ENCODE measurements around the gene HBQ1. TPM values are rescaled to one million over a fixed set of nuclear protein-coding genes. Genes with fewer than 3 reads are reported as not detected.
"Not testable (repeated sequence)": the region's sequence is repeated elsewhere in the genome, so short reads cannot be mapped to it uniquely, and the experiment has no call there.

Gene HBQ1
- total RNA-seq, 1 experiment from 2014 or later: not detected

DNA sequence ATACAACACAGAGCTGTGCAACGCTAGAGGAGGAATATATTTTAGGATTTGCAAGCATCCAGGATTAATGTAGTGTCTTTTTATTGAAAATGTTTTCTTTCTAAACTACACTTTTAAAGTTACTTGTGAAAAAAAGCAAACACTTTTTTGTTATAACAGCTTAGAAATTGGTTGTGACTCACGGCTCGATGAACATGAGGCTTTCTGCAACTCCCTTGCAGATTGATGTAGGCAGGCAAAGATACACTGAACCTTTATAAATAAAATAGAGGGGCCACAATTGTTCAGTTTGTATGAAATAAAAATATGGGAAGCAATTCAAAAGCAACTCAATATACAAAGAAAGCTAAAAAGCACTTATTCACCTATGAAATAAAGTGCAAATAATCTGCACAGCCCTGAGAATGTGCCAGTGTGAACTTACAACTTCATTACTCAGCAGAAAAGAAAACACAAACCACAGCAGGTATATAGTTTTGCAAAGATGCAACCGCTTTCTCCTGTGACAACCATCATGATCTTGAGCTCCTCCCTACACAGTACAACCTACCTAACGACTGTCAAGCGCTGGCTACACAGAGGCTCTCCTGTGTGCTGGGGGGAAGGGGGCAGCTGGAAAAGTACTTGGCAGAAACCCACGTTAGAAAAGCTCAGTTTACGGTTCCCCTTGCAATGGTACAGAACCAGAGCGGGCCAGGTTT, 48.0 kb downstream of the HBQ1 start:
- Histone ChIP-seq H3K27ac (peak overlapping the region; percentile 92), H3K9me3 (replicated peaks) (no peaks in the 10 kb centered on the region), H3K4me1 (replicated peaks) (peaks cover 8% of the 10 kb centered on the region), H3K27me3 (replicated peaks) (no peaks in the 10 kb centered on the region), H3K4me3 (peak overlapping the region; percentile 91), H3K36me3 (peaks cover 55% of the 10 kb centered on the region)
- no peak for DNase-seq (ENCODE audit: low read depth in 1 of 2, low spot score in 2 of 2)

DNA sequence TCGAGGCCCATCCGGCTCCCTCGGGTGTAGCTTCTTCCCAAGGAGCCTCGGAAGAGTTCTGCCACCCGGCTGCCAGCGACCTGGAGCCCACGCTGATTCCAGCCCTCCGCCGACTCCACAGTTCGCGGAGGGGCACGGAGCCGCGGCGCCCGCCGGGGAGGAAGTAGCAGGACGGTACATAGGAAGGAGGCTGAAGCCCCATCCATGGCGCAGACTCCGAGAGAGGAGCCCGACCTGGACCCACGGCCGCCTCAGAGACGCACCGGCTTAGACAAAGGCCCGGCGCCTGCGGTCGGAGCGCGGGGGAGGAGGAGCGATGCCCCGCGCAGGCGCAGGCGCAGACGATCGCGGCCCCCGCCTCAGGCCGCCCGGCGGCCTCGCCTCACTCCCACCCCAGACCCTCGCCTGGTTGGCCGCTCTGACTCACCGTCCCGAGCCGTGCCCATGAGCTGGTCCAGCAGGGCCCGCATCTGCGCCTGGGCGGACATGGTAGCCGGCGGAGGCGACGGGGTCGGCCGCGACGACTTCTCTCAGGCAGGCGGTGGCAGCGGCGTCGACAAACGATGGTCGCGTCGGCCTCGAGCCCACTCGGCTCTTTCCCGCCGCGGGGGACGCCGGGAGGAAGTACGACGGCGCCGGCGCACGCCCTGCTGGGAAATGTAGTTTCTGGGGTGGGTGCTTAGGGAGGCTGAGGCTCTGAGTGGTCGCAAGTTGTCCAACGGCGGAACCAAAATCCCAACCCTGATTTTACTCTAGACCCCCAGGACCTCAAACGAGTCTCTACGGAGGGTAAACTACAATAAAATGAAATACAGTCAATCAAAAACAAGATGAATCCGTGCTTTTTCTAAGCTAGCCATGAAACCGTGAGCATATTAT, 48.8 kb downstream of the HBQ1 start, which contains the start of gene LUC7L:
TSS of gene LUC7L (minus strand) at position 598 of the 879 bp plus-strand sequence. CDS start at position 488, 110 bp downstream.
- H3K4me1 ChIP-seq (replicated peaks): peaks cover 9% of the 10 kb centered on the region

DNA sequence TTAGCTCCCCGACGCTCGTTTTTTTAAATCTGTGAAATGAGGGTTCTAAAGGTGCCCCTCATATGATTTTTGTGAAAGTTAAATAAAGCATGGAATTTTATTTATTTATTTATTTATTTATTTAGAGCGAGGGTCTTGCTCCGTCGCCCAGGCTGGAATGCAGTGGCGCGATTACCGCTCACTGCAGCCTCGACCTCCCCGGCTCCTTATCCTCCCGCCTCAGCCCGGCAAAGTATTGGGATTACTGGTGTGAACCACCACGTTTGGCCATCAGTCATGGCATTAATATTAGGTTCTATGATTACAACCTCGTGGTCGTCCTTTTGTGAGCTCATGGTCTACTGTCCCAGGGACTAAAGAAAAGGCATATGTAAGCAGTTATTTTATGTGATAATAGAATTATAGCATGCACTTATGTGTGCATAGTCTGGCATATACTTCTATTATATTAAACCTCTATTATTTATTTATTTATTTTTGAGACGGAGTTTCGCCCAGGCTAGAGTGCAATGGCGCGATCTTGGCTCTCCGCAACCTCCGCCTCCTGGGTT, 49.5 kb downstream of the HBQ1 start:
- Histone ChIP-seq H3K9me3 (replicated peaks) (no peaks in the 10 kb centered on the region), H3K27ac (no peak overlapping the region), H3K27me3 (replicated peaks) (no peaks in the 10 kb centered on the region), H3K4me3 (peak overlapping the region; percentile 91), H3K36me3 (peaks cover 42% of the 10 kb centered on the region), H3K4me1 (replicated peaks) (peaks cover 12% of the 10 kb centered on the region)
- no peak for DNase-seq (ENCODE audit: low read depth in 1 of 2, low spot score in 2 of 2)

More for the DNA sequence above, 48.8 kb downstream of the HBQ1 start, which contains the start of gene LUC7L:
- H3K27me3 ChIP-seq (replicated peaks): no peaks in the 10 kb centered on the region
- H3K36me3 ChIP-seq: peaks cover 47% of the 10 kb centered on the region
- H3K27ac ChIP-seq: peak within 1 kb of the TSS; percentile 92
- no peaks in the 10 kb centered on the region for H3K9me3 ChIP-seq (replicated peaks)
- DNase-seq (ENCODE audit: low read depth in 1 of 2, low spot score in 2 of 2): peak; percentile 90 to 96
- peak within 1 kb of the TSS; percentile 91 for H3K4me3 ChIP-seq

DNA sequence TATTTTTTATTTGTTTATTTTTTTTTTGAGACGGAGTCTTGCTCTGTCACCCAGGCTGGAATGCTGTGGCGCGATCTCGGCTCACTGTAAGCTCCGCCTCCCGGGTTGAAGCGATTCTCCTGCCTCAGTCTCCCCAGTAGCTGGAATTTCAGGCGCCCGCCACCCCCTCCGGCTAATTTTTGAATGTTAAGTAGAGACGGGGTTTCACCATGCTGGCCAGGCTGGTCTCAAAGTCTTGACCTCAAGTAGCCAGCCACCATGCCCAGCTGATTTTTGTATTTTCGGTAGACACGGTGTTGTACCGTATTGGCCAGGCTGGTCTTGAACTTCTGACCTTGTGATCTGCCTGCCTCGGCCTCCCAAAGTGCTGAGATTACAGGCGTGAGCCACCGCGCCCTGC, 50.1 kb downstream of the HBQ1 start:
- H3K27ac ChIP-seq; H3K4me3 ChIP-seq; H3K27me3 ChIP-seq (replicated peaks); H3K9me3 ChIP-seq (replicated peaks); DNase-seq (ENCODE audit: low read depth in 1 of 2, low spot score in 2 of 2): not testable (repeated sequence)
- Histone ChIP-seq H3K4me1 (replicated peaks) (peaks cover 18% of the 10 kb centered on the region), H3K36me3 (peaks cover 40% of the 10 kb centered on the region)

Other genes starting within 250 kb of the HBQ1 start
- 10.1 and 20.8 TPM in 2 replicates for gene POLR3K, start 126.9 kb upstream of the HBQ1 start, total RNA-seq (2014; rRNA removed; shearing (Covaris generic))
- 30.2 and 37.0 TPM in 2 replicates for gene SNRNP25, start 126.6 kb upstream of the HBQ1 start, total RNA-seq (2014; rRNA removed; shearing (Covaris generic))
- gene RHBDF1, start 107.8 kb upstream of the HBQ1 start, total RNA-seq (2014; rRNA removed; shearing (Covaris generic)): 21.4 and 23.4 TPM in 2 replicates
- gene MPG, start 102.2 kb upstream of the HBQ1 start, total RNA-seq (2014; rRNA removed; shearing (Covaris generic)): 102 and 173 TPM in 2 replicates
- 7.5 and 11.2 TPM in 2 replicates for gene NPRL3, start 41.8 kb upstream of the HBQ1 start, total RNA-seq (2014; rRNA removed; shearing (Covaris generic))
- gene HBZ, start 27.8 kb upstream of the HBQ1 start, total RNA-seq (2014; rRNA removed; shearing (Covaris generic)): not detected in 2 replicates
- not detected in 2 replicates for gene HBM, start 14.5 kb upstream of the HBQ1 start, total RNA-seq (2014; rRNA removed; shearing (Covaris generic))
- not detected in 2 replicates for gene HBA2, start 7.6 kb upstream of the HBQ1 start, total RNA-seq (2014; rRNA removed; shearing (Covaris generic))
- not detected in 2 replicates for gene HBA1, start 3.8 kb upstream of the HBQ1 start, total RNA-seq (2014; rRNA removed; shearing (Covaris generic))
- gene LUC7L, start 49.0 kb downstream of the HBQ1 start, total RNA-seq (2014; rRNA removed; shearing (Covaris generic)): 47.1 and 53.3 TPM in 2 replicates
- 99.5 and 102 TPM in 2 replicates for gene FAM234A, start 54.4 kb downstream of the HBQ1 start, total RNA-seq (2014; rRNA removed; shearing (Covaris generic))
- not detected in 2 replicates for gene RGS11, start 95.5 kb downstream of the HBQ1 start, total RNA-seq (2014; rRNA removed; shearing (Covaris generic))
- gene ARHGDIG, start 100.1 kb downstream of the HBQ1 start, total RNA-seq (2014; rRNA removed; shearing (Covaris generic)): not detected in 2 replicates
- gene PDIA2, start 102.7 kb downstream of the HBQ1 start, total RNA-seq (2014; rRNA removed; shearing (Covaris generic)): not detected in 2 replicates
- gene AXIN1, start 172.3 kb downstream of the HBQ1 start, total RNA-seq (2014; rRNA removed; shearing (Covaris generic)): 18.5 and 26.4 TPM in 2 replicates
- 150 and 154 TPM in 2 replicates for gene MRPL28, start 190.1 kb downstream of the HBQ1 start, total RNA-seq (2014; rRNA removed; shearing (Covaris generic))
- 34.9 and 39.7 TPM in 2 replicates for gene PGAP6, start 201.5 kb downstream of the HBQ1 start, total RNA-seq (2014; rRNA removed; shearing (Covaris generic))
- gene NME4, start 216.7 kb downstream of the HBQ1 start, total RNA-seq (2014; rRNA removed; shearing (Covaris generic)): 62.7 and 82.9 TPM in 2 replicates
- gene DECR2, start 221.4 kb downstream of the HBQ1 start, total RNA-seq (2014; rRNA removed; shearing (Covaris generic)): 0.69 and 5.8 TPM in 2 replicates
- gene RAB11FIP3, start 245.2 kb downstream of the HBQ1 start, total RNA-seq (2014; rRNA removed; shearing (Covaris generic)): 21.1 and 23.6 TPM in 2 replicates

Measured in SJSA1 (cell line).